HUES6 (cell line): ENCODE results near the gene FAM50A.
"Not testable (repeated sequence)": the region's sequence is repeated elsewhere in the genome, so short reads cannot be mapped to it uniquely, and the experiment has no call there.

Source experiments
- H3K27ac ChIP-seq: 2 replicates; pipeline ENCODE4 v1.7.0; 2013; ENCODE audit warnings: low read depth, mild to moderate bottlenecking, low read length, inconsistent platforms
- H3K27me3 ChIP-seq: 2 replicates; pipeline ENCODE4 v1.6.1; 2013; ENCODE audit warnings: low read length; ENCODE audit not compliant: control insufficient read depth, insufficient read depth
- H3K36me3 ChIP-seq: 2 replicates; pipeline ENCODE4 v1.6.1; 2013; ENCODE audit warnings: low read length; ENCODE audit not compliant: control insufficient read depth, insufficient read depth
- H3K4me1 ChIP-seq: 2 replicates; pipeline ENCODE4 v1.6.1; 2013; ENCODE audit warnings: low read length; ENCODE audit not compliant: control insufficient read depth, insufficient read depth
- H3K4me3 ChIP-seq: 2 replicates; pipeline ENCODE4 v1.5.1; 2013; ENCODE audit warnings: low read depth, low read length
- H3K9ac ChIP-seq: one replicate; pipeline ENCODE4 v1.6.1; 2013; ENCODE audit warnings: mild to moderate bottlenecking, low read length
- H3K9me3 ChIP-seq: 2 replicates; pipeline ENCODE4 v1.6.1; 2013; ENCODE audit warnings: low read depth, low read length; ENCODE audit not compliant: control insufficient read depth, insufficient read depth

The FAM50A gene

GRCh38 chrX:154486396-154487207, 42.7 kb downstream of the FAM50A start, which contains the start of gene UBL4A:
TSS of gene UBL4A (minus strand) at chrX:154486615. CDS start at chrX:154486584, 31 bp downstream.
- H3K36me3 ChIP-seq, result peaks cover 32% of the 10 kb centered on the region
- H3K4me1 ChIP-seq, result peaks cover 21% of the 10 kb centered on the region; the same call in 1 of the 2 replicates
- no peaks in the 10 kb centered on the region for H3K27me3 ChIP-seq
- H3K9ac ChIP-seq, result peak within 1 kb of the TSS; percentile 78
- peaks cover 26% of the 10 kb centered on the region; the same call in 1 of the 2 replicates for H3K9me3 ChIP-seq
- peak within 1 kb of the TSS; percentile 67; the same call in 1 of the 2 replicates for H3K27ac ChIP-seq
- peak within 1 kb of the TSS; percentile 67 for H3K4me3 ChIP-seq

GRCh38 chrX:154487518-154488290, 43.8 kb downstream of the FAM50A start:
- H3K27ac ChIP-seq, result no peak overlapping the region
- H3K27me3 ChIP-seq, result no peaks in the 10 kb centered on the region
- H3K4me1 ChIP-seq, result peaks cover 16% of the 10 kb centered on the region; the same call in 1 of the 2 replicates
- no peak overlapping the region for H3K4me3 ChIP-seq
- H3K36me3 ChIP-seq, result peaks cover 32% of the 10 kb centered on the region
- no peak overlapping the region for H3K9ac ChIP-seq
- peaks cover 23% of the 10 kb centered on the region; the same call in 1 of the 2 replicates for H3K9me3 ChIP-seq

DNA sequence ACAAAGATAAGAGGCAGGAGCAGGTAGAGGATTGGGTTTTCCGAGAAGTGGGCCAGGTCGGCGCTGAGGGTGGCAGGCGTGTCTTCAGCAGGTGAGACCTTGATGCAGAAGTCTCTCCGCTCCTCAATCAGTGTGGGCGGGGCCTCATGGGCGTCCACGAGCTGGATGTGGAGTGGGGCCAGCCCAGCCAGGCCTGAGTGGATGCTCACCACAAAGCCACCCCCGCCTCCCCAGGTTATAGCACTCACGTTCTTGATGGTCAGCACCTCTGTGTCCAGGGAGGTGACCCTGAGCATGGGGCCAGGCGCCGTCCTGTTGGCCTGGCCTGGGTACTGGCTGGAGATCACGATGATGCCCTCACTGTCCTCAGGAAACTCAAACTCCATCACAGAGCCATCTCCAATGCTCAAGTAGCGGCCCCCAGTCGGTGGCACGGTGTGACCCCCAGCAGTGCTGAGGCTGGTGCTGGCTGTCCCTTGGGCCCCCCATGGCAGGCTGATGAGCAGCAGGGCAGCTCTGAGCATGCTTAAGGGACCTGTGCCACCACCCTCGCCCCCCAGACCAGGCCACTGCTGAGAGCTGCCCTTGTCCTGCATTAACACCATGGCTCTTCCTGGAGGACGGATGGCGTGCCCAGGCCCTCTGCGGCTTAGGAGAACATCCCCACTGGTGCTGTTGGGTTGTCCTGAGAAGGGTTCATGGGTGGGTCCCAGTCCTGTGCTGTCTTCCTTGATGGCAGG, 44.6 kb downstream of the FAM50A start:
- Histone ChIP-seq H3K27ac (no peak overlapping the region), H3K27me3 (no peaks in the 10 kb centered on the region), H3K36me3 (peaks cover 32% of the 10 kb centered on the region), H3K9ac (no peak overlapping the region), H3K9me3 (peaks cover 19% of the 10 kb centered on the region; the same call in 1 of the 2 replicates), H3K4me3 (no peak overlapping the region), H3K4me1 (peaks cover 14% of the 10 kb centered on the region; the same call in 1 of the 2 replicates)

- peaks cover 14% of the 10 kb centered on the region; the same call in 1 of the 2 replicates for H3K4me1 ChIP-seq
- H3K36me3 ChIP-seq, result peaks cover 26% of the 10 kb centered on the region
- H3K9me3 ChIP-seq, result peaks cover 15% of the 10 kb centered on the region; the same call in 1 of the 2 replicates
- no peaks in the 10 kb centered on the region for H3K27me3 ChIP-seq
- no peak overlapping the region for H3K27ac ChIP-seq
- H3K4me3 ChIP-seq, result peak overlapping the region; percentile 73
- no peak overlapping the region for H3K9ac ChIP-seq
These were observed 45.2 kb downstream of the FAM50A start for GRCh38 chrX:154489182-154489581.

DNA sequence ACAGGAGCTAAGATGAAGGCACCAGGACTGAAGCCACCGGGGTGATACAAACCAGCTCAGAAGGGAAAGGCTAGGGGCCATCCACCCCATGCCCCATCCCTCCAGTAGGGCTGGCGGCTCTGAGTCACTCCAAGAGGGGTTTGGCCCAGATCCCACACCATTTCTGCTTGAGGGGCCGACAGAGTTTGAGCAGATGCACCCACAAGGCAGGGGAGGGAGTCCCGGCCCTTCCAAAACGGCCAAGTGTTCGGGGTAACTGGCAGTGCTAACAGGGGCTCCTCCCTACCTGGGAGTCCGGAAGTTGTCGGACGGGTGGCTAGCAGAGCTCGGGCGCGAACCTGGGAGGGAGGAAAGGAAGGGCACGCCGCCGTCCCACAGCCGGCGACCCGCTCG, 46.1 kb downstream of the FAM50A start:
- peaks cover 18% of the 10 kb centered on the region for H3K36me3 ChIP-seq
- peaks cover 19% of the 10 kb centered on the region; the same call in 1 of the 2 replicates for H3K9me3 ChIP-seq
- no peaks in the 10 kb centered on the region for H3K27me3 ChIP-seq
- peak overlapping the region; percentile 69 for H3K9ac ChIP-seq
- H3K4me1 ChIP-seq, result peaks cover 14% of the 10 kb centered on the region; the same call in 1 of the 2 replicates
- H3K27ac ChIP-seq, result peak overlapping the region; percentile 6; the same call in 1 of the 2 replicates
- peak overlapping the region; percentile 73 for H3K4me3 ChIP-seq

DNA sequence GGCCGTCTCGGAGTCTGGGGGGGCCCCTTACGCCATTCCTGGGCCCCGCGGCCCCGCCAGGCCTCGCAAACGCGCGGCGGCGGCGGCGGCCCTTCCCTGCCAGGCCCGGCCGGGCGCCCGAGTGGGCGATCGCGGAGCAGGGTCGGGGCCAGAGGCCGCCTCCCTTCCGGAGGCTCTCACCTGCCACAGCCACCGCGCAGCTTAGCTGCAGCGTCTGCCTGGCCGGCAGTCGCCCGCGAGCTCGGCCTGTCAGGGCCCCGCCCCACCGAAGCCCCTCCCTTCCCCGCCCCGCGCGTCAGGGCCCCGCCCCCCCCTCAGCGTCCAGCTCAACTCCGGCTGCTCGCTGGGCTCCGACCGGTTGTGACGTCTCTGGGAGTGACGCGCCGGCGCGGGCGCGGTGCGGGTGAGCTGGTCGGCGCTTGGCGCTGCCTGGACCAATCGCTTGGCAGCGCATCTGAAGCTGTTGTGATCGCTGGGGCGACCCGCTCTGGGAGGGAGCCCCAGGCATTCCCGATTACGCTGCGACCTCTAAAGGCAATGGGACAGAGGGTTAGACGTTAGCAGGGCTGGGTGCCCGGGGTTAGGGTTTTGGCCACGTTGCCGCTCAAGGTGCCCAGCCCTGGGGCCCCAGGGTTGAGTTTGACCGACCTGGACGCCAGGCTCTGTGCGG, 46.6 kb downstream of the FAM50A start, which contains the start of gene SLC10A3:
Gene SLC10A3, minus strand, starts transcription at position 216 of the 670 bp plus-strand sequence. CDS start 1,689 bp downstream, outside the sequence.
- Histone ChIP-seq H3K27ac (peak within 1 kb of the TSS; percentile 6; the same call in 1 of the 2 replicates), H3K9ac (peak within 1 kb of the TSS; percentile 69)

GRCh38 chrX:154494715-154495114, 50.8 kb downstream of the FAM50A start:
- H3K9ac ChIP-seq, result no peak overlapping the region
- no peaks in the 10 kb centered on the region for H3K27me3 ChIP-seq
- H3K4me3 ChIP-seq, result no peak overlapping the region
- H3K9me3 ChIP-seq, result peaks cover 11% of the 10 kb centered on the region; the same call in 1 of the 2 replicates
- peaks cover 3% of the 10 kb centered on the region; the same call in 1 of the 2 replicates for H3K4me1 ChIP-seq
- no peaks in the 10 kb centered on the region for H3K36me3 ChIP-seq
- no peak overlapping the region for H3K27ac ChIP-seq

More for the DNA sequence above, 46.6 kb downstream of the FAM50A start, which contains the start of gene SLC10A3:
- peaks cover 13% of the 10 kb centered on the region; the same call in 1 of the 2 replicates for H3K4me1 ChIP-seq
- H3K36me3 ChIP-seq, result peaks cover 14% of the 10 kb centered on the region; the same call in 1 of the 2 replicates
- H3K27me3 ChIP-seq, result no peaks in the 10 kb centered on the region
- peaks cover 19% of the 10 kb centered on the region; the same call in 1 of the 2 replicates for H3K9me3 ChIP-seq
- H3K4me3 ChIP-seq, result peak within 1 kb of the TSS; percentile 73

DNA sequence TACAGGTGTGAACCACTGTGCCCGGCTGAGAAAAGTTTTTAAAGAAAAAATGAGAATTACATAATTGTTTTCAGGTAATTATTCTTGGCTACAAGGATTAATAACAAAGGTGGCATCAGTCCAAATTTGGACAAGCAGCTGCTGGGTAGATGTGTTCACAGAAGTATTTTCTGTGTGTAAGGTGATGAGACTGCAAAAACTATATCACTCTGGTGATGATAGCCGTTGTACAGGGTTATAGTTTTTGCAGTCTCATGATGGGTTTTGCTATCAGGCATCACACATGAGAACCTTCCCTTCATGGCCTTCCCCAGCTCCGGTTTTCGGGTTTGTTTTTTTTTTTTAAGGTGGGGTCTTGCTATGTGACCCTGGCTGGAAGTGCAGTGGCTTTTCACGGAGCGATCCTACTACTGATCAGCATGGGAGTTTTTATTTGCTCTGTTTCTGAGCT, 51.6 kb downstream of the FAM50A start:
- Histone ChIP-seq H3K27me3 (no peaks in the 10 kb centered on the region), H3K27ac (no peak overlapping the region), H3K36me3 (no peaks in the 10 kb centered on the region), H3K9ac (no peak overlapping the region), H3K4me1 (no peaks in the 10 kb centered on the region), H3K9me3 (peaks cover 11% of the 10 kb centered on the region; the same call in 1 of the 2 replicates), H3K4me3 (no peak overlapping the region)

DNA sequence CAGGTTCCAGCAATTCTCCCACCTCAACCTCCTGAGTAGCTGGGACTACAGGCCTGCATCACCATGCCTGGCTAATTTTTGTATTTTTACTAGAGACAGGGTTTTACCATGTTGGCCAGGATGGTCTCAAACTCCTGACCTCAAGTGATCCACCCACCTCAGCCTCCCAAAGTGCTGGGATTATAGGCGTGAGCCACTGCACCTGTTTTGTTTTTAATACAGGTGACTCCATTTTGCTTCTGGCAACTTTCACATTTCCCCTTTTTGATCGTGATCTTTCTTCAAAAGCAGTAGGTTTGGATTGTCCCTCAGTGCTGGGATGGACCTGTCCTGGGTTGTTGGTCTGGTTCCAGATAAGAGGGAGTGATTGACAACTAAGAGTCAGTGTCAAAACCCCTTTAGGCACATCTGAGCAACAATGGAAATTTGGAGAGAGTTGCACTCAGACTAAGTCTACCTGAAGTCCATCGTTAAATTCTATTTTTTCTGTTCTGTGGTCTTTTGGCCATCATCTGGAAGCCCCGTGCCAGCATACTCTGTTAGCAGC, 52.7 kb downstream of the FAM50A start:
- not testable (repeated sequence) for H3K4me1 ChIP-seq, H3K27ac ChIP-seq, H3K9ac ChIP-seq, H3K27me3 ChIP-seq, H3K36me3 ChIP-seq, H3K4me3 ChIP-seq
- peaks cover 14% of the 10 kb centered on the region; the same call in 1 of the 2 replicates for H3K9me3 ChIP-seq
